Activated T-cell treated with anti-CD3 and anti-CD28 coated beads for 48 hours (primary cell): ENCODE results near the gene MGAT5.

Experiments used
- DNase-seq: peaks from one replicate; pipeline ENCODE4 v3.0.0-alpha.2; 2020; ENCODE audit warnings: low read depth

Gene MGAT5

GRCh38 chr2:134421556-134422328 lies 167.9 kb downstream of the MGAT5 start:
- DNase-seq, result no peak

- no peak for DNase-seq
Measured at GRCh38 chr2:134425724-134426496, 172.0 kb downstream of the MGAT5 start.

- DNase-seq, result no peak
Measured at GRCh38 chr2:134426721-134427120, 172.8 kb downstream of the MGAT5 start.

GRCh38 chr2:134429886-134430285 lies 176.0 kb downstream of the MGAT5 start:
- no peak for DNase-seq

- no peak for DNase-seq
Measured at GRCh38 chr2:134431838-134432434, 178.1 kb downstream of the MGAT5 start.

- DNase-seq, result no peak
Measured at GRCh38 chr2:134432435-134432883, 178.6 kb downstream of the MGAT5 start.

GRCh38 chr2:134433469-134433868 lies 179.6 kb downstream of the MGAT5 start:
- no peak for DNase-seq

GRCh38 chr2:134433979-134434378 lies 180.1 kb downstream of the MGAT5 start:
- DNase-seq, result no peak

- DNase-seq, result no peak
Measured at GRCh38 chr2:134435505-134435904, 181.6 kb downstream of the MGAT5 start.

- no peak for DNase-seq
Measured at GRCh38 chr2:134435936-134436335, 182.1 kb downstream of the MGAT5 start.

- no peak for DNase-seq
Measured at GRCh38 chr2:134436706-134437105, 182.8 kb downstream of the MGAT5 start.

- DNase-seq, result no peak
Measured at GRCh38 chr2:134438371-134438770, 184.5 kb downstream of the MGAT5 start.

- no peak for DNase-seq
Measured at GRCh38 chr2:134440336-134440909, 186.6 kb downstream of the MGAT5 start.

GRCh38 chr2:134441153-134441863 lies 187.4 kb downstream of the MGAT5 start:
- DNase-seq, result no peak

GRCh38 chr2:134443814-134444480 lies 190.1 kb downstream of the MGAT5 start:
- no peak for DNase-seq

- no peak for DNase-seq
Measured at GRCh38 chr2:134445116-134445515, 191.2 kb downstream of the MGAT5 start.

- no peak for DNase-seq
Measured at GRCh38 chr2:134445985-134446382, 192.1 kb downstream of the MGAT5 start.

GRCh38 chr2:134446383-134447017 lies 192.6 kb downstream of the MGAT5 start:
- no peak for DNase-seq

GRCh38 chr2:134447669-134448068 lies 193.8 kb downstream of the MGAT5 start:
- DNase-seq, result no peak

- DNase-seq, result no peak
Measured at GRCh38 chr2:134448650-134449049, 194.8 kb downstream of the MGAT5 start.

- no peak for DNase-seq
Measured at GRCh38 chr2:134449157-134449556, 195.3 kb downstream of the MGAT5 start.
